ENCODE data around the gene TOP3A.

The TOP3A gene

GRCh38 chr17:18278867-18279266 lies 35.9 kb downstream of the TOP3A start:
- FAIRE-seq (no peak), DNase-seq (ENCODE audit: insufficient read length, low spot score) (no peak)
- no peak for TF ChIP-seq POLR2A (IDR thresholded peaks at IDR 0.05; ENCODE audit: low read depth, low read length)

- no peak for TF ChIP-seq POLR2A (IDR thresholded peaks at IDR 0.05; ENCODE audit: low read depth, low read length)
- DNase-seq (ENCODE audit: insufficient read length, low spot score), result no peak
- FAIRE-seq, result no peak
These were observed 37.7 kb downstream of the TOP3A start for GRCh38 chr17:18277076-18277475.

GRCh38 chr17:18270046-18270931 lies 44.5 kb downstream of the TOP3A start:
- FAIRE-seq, result no peak
- no peak for TF ChIP-seq POLR2A (IDR thresholded peaks at IDR 0.05; ENCODE audit: low read depth, low read length)

GRCh38 chr17:18267927-18268711 lies 46.7 kb downstream of the TOP3A start:
- no peak for FAIRE-seq
- peak; percentile 66 for DNase-seq (ENCODE audit: insufficient read length, low spot score)

More at GRCh38 chr17:18270046-18270931, 44.5 kb downstream of the TOP3A start:
- DNase-seq (ENCODE audit: insufficient read length, low spot score), result no peak

DNA sequence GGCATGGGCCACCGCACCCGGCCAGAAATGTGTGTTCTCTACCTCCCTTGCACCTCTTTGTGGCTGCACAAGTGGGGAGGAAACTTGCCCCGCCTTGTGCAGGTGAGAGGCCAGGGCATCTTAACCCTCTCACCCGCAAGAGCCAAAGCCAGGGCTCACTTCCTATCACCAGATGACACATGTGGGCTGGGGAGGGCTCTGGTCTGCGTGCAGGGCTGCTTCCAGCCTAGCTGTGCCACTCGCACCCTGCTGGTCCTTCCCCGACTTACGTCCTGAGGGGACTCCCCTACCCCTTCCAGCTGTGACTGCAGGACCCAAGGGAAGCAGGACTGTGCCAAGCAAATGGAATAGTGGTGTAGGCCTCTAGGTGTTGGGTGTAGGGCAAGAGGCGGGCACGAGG lies 47.4 kb downstream of the TOP3A start:
- FAIRE-seq (no peak), DNase-seq (ENCODE audit: insufficient read length, low spot score) (no peak)
- no peak for TF ChIP-seq POLR2A (IDR thresholded peaks at IDR 0.05; ENCODE audit: low read depth, low read length)

More at GRCh38 chr17:18267927-18268711, 46.7 kb downstream of the TOP3A start:
- TF ChIP-seq POLR2A (IDR thresholded peaks at IDR 0.05; ENCODE audit: low read depth, low read length), result no peak

- FAIRE-seq, result no peak
- no peak for DNase-seq (ENCODE audit: insufficient read length, low spot score)
- no peak for TF ChIP-seq POLR2A (IDR thresholded peaks at IDR 0.05; ENCODE audit: low read depth, low read length)
These were observed 50.7 kb downstream of the TOP3A start for GRCh38 chr17:18263885-18264682.

DNA sequence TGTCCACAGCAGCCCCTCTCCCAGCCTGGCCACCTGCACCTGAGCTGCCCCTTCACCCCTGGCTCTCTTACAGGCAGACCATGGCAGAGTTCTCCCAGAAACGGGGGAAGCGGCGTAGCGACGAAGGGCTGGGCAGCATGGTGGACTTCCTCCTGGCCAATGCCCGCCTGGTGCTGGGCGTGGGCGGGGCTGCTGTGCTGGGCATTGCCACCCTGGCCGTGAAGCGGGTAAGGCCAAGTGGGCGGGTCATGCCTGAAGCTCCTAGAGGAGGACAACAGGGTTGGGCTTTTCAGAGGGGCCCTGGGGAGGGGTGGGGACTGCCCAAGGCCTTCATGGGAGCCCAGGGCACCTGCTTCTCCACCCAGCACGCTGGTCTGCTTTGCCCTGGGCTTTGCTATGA lies 52.2 kb downstream of the TOP3A start:
- FAIRE-seq, result no peak
- no peak for TF ChIP-seq POLR2A (IDR thresholded peaks at IDR 0.05; ENCODE audit: low read depth, low read length)
- no peak for DNase-seq (ENCODE audit: insufficient read length, low spot score)

- no peak for TF ChIP-seq POLR2A (IDR thresholded peaks at IDR 0.05; ENCODE audit: low read depth, low read length)
- DNase-seq (ENCODE audit: insufficient read length, low spot score), result no peak
- no peak for FAIRE-seq
These were observed 52.7 kb downstream of the TOP3A start for GRCh38 chr17:18262111-18262510.

DNA sequence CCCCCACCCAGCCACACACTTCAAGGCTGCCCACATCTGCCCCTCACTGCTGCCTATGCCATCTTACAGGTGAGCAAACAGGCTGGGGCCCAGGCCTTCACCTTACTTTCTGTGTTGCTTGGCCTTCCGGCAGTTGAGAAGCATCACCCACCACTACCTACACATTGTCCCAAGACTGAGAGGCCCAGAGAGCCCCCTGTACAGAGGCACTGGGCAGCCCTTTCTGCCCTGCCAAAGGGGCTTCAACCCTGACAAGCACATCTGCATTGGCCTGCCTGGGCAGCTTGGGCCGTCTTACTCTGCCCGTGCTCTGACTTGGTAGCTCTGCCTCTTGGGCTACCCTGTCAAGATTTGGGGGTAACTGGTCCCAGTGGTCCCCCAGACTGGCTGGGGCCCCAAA lies 53.1 kb downstream of the TOP3A start:
- DNase-seq (ENCODE audit: insufficient read length, low spot score) (no peak), FAIRE-seq (no peak)
- no peak for TF ChIP-seq POLR2A (IDR thresholded peaks at IDR 0.05; ENCODE audit: low read depth, low read length)

- TF ChIP-seq POLR2A (IDR thresholded peaks at IDR 0.05; ENCODE audit: low read depth, low read length), result peak; percentile 34
These were observed 53.7 kb downstream of the TOP3A start for GRCh38 chr17:18261146-18261515.

GRCh38 chr17:18260332-18261145 lies 54.3 kb downstream of the TOP3A start, which contains the start of gene MIEF2:
TSS of gene MIEF2 (plus strand) at chr17:18260662. CDS start at chr17:18262721, 2,059 bp downstream.
- DNase-seq (ENCODE audit: insufficient read length, low spot score) (peak; percentile 100), FAIRE-seq (peak; percentile 60)
- TF ChIP-seq POLR2A (IDR thresholded peaks at IDR 0.05; ENCODE audit: low read depth, low read length), result peak; percentile 49; the same call in 1 of the 2 replicates

More at GRCh38 chr17:18261146-18261515, 53.7 kb downstream of the TOP3A start:
- FAIRE-seq (no peak), DNase-seq (ENCODE audit: insufficient read length, low spot score) (peak; percentile 99)

DNA sequence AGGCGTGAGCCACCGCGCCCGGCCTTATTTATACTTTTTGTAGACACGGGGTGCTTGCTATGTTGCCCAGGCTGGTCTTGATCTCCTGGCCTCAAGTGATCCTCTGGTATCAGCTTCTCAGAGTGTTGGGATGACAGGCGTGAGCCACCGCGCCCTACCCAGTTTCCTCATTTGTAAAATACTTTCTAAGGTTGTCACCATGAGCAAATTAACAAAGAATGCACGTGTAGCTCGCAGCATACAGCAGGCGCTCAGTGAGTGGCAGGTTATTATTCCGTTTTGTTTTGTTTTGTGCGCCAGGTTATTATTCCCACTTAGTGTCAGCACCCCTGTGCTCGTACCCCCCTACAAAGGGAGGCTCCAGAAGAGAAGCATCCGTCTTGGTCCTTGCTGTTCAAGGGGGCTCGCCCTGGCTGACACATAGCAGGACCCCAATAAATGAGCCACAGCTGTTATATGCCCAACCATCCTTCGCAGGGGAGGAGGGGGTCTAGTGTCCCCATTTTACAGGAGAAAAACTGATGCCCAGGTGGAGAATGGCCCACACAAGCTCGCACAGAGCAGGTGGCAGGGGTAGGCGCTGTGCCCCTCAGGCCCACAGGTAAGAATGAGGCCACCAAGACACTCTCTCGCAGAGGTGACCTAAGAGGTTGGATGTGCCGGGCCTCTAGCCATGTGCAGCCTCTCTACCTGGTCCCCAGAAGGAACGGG lies 55.0 kb downstream of the TOP3A start:
- DNase-seq (ENCODE audit: insufficient read length, low spot score) (peak; percentile 81), FAIRE-seq (no peak)
- TF ChIP-seq POLR2A (IDR thresholded peaks at IDR 0.05; ENCODE audit: low read depth, low read length), result no peak
